NT2/D1 (cell line): Measurements from ENCODE around the gene INSR.

Experiments
- SUZ12 ChIP-seq: IDR thresholded peaks from 2 replicates; pipeline ENCODE4 v1.6.1; 2011; ENCODE audit not compliant: insufficient read length, insufficient read depth; ENCODE audit errors: extremely low read depth
- YY1 ChIP-seq: IDR thresholded peaks from 2 replicates; pipeline ENCODE4 v1.6.1; 2011; ENCODE audit not compliant: insufficient read length, insufficient read depth
- ZNF274 ChIP-seq: IDR thresholded peaks from 2 replicates; pipeline ENCODE4 v1.6.1; 2011; ENCODE audit warnings: mild to moderate bottlenecking, low read depth, low read length

DNA sequence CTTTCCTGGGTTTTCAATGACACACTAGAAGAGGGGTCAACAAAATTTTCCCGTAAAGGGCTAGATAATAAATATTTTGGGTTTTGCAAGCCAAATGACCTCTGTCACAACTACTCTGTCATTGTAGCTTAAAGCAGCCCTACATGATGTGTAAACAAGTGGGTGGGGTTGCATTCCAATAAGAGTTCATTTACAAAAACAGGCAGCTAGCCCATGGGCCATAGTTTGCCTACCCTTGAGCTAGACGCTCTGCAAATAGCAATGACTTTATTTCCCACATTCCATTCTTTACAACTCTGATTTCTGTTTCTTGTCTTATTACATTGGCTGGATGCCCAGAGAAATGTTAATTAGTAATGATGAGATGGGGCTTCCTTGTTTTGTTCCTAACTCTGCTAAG is 148.7 kb downstream of the INSR start:
- no peak for TF ChIP-seq ZNF274
- TF ChIP-seq SUZ12: no peak
- no peak for TF ChIP-seq YY1
